Astrocyte (in vitro differentiated cells and primary cell): ENCODE results near the gene RAB11B. TPM values are rescaled to one million over a fixed set of nuclear protein-coding genes. Genes with fewer than 3 reads are reported as not detected.
"Not testable (repeated sequence)": the region's sequence is repeated elsewhere in the genome, so short reads cannot be mapped to it uniquely, and the experiment has no call there.

Experiments
- DNase-seq: peaks from one replicate; pipeline ENCODE4 v3.0.0-alpha.2; 2010; ENCODE audit warnings: low read depth
- FAIRE-seq: peaks from 2 replicates; lab custom pipeline; 2011; peaks lifted over from hg19 to GRCh38; lab: Jason Lieb, UNC
- H2AFZ ChIP-seq: 2 replicates; pipeline ENCODE4 v1.6.0; 2012; ENCODE audit warnings: low read depth, low read length, inconsistent platforms
- H3K27ac ChIP-seq: 2 replicates; pipeline ENCODE4 v1.5.1; 2011; ENCODE audit warnings: low read depth, low read length, inconsistent platforms
- H3K27me3 ChIP-seq: 2 replicates; pipeline ENCODE4 v1.6.0; 2011; ENCODE audit warnings: low read length, inconsistent platforms; ENCODE audit not compliant: insufficient read depth
- H3K36me3 ChIP-seq: 2 replicates; pipeline ENCODE4 v1.5.1; 2011; ENCODE audit warnings: low read length, inconsistent platforms; ENCODE audit not compliant: insufficient read depth
- H3K4me1 ChIP-seq: 2 replicates; pipeline ENCODE4 v1.5.1; 2011; ENCODE audit warnings: low read length, inconsistent platforms; ENCODE audit not compliant: insufficient read depth
- H3K4me2 ChIP-seq: 2 replicates; pipeline ENCODE4 v1.6.0; 2012; ENCODE audit warnings: low read length, inconsistent platforms
- H3K4me3 ChIP-seq: 2 replicates; pipeline ENCODE4 v1.5.1; 2011; ENCODE audit warnings: low read depth, mild to moderate bottlenecking, low read length, inconsistent platforms; ENCODE audit not compliant: insufficient read depth
- H3K79me2 ChIP-seq: 2 replicates; pipeline ENCODE4 v1.6.0; 2012; ENCODE audit warnings: mild to moderate bottlenecking, low read length, inconsistent platforms; ENCODE audit not compliant: insufficient read depth
- H3K9ac ChIP-seq: 2 replicates; pipeline ENCODE4 v1.6.0; 2012; ENCODE audit warnings: mild to moderate bottlenecking, low read length, inconsistent platforms
- H3K9me3 ChIP-seq: 2 replicates; pipeline ENCODE4 v1.5.1; 2012; ENCODE audit warnings: low read depth, mild to moderate bottlenecking, low read length, inconsistent platforms; ENCODE audit not compliant: insufficient read depth
- H4K20me1 ChIP-seq: 2 replicates; pipeline ENCODE4 v1.6.0; 2012; ENCODE audit warnings: low read length, inconsistent platforms; ENCODE audit not compliant: insufficient read depth
- H3K27ac Mint-ChIP-seq: one replicate; pipeline ENCODE4 v1.8.0; 2021; ENCODE audit warnings: mild to moderate bottlenecking, mixed read lengths; ENCODE audit not compliant: unreplicated experiment
- H3K27me3 Mint-ChIP-seq: one replicate; pipeline ENCODE4 v1.8.0; 2021; ENCODE audit warnings: low read depth, mixed read lengths; ENCODE audit not compliant: unreplicated experiment
- H3K36me3 Mint-ChIP-seq: one replicate; pipeline ENCODE4 v1.8.0; 2021; ENCODE audit warnings: low read depth, mixed read lengths; ENCODE audit not compliant: unreplicated experiment
- H3K4me1 Mint-ChIP-seq: one replicate; pipeline ENCODE4 v1.8.0; 2021; ENCODE audit warnings: low read depth, mixed read lengths; ENCODE audit not compliant: unreplicated experiment
- H3K4me3 Mint-ChIP-seq: one replicate; pipeline ENCODE4 v1.8.0; 2021; ENCODE audit warnings: mild to moderate bottlenecking, moderate library complexity, mixed read lengths; ENCODE audit not compliant: unreplicated experiment
- H3K9me3 Mint-ChIP-seq: one replicate; pipeline ENCODE4 v1.8.0; 2021; ENCODE audit warnings: mild to moderate bottlenecking, mixed read lengths; ENCODE audit not compliant: unreplicated experiment
- EZH2 ChIP-seq: IDR thresholded peaks from 2 replicates; pipeline ENCODE4 v1.6.1; 2012; ENCODE audit warnings: mild to moderate bottlenecking, low read length, inconsistent platforms; ENCODE audit not compliant: insufficient read depth
- total RNA-seq: library from RNA; stranded (reverse); gene quantifications from 2 replicates; pipeline ENCODE4 v1.2.1, GENCODE V29; 2021
- TF ChIP-seq, protein P1 (sequence below): IDR thresholded peaks from 2 replicates; pipeline ENCODE4 v1.5.1; 2011; ENCODE audit warnings: low read depth, mild to moderate bottlenecking, inconsistent platforms, low read length, moderate library complexity; ENCODE audit not compliant: insufficient read depth

The RAB11B gene
- total RNA-seq, 1 donor from 2014 or later = 85.2 TPM

DNA sequence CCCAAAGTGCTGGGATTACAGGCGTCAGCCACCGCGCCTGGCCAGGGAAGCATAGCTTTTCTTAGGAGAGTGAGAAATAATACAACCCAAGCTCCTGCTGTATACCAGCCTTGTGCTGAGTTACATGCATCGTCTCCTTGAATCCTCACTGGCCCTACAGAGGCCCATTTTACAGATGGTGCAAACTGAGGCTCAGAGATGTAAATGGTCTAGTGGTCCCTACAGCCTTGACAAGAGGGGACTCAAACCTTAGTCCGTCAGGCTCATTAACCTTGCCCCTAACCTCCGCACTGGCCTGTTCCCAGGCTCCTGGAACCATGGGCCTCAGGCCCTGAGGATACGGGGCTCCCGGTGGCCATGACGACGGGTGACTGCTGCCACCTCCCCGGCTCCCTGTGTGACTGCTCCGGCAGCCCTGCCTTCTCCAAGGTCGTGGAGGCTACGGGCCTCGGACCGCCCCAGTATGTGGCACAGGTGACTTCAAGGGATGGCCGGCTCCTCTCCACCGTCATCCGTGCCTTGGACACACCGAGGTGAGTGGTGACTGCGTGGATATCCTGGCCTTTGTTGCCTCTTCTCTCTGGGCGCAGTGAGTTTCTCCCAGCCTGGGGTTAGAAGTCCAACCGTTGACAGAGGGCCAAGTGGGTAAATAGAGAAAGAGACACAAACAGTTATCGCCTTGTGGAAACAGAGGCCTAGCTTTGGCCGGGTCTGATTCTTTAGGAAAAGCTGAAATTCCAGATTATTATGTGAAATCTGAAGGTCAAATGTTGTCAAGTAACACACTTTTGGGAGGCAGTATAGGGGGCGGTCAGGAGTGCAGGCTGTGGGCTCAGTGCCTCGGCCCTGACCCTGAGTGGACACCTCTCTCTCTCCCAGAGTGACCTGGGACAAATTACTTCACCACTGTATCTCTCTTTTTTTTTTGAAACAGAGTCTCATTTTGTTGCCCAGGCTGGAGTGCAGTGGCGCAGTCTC, 31.6 kb downstream of the RAB11B start:
- Histone ChIP-seq H3K4me1 (peaks cover 12% of the 10 kb centered on the region), H3K36me3 (no peaks in the 10 kb centered on the region), H4K20me1 (no peaks in the 10 kb centered on the region), H3K27me3 (no peaks in the 10 kb centered on the region), H3K9ac (no peak overlapping the region), H3K4me2 (no peak overlapping the region), H3K4me3 (no peak overlapping the region), H3K79me2 (no peaks in the 10 kb centered on the region), H3K27ac (no peak overlapping the region), H3K9me3 (no peaks in the 10 kb centered on the region), H2AFZ (no peak overlapping the region)
- peaks cover 4% of the 10 kb centered on the region for H3K36me3 Mint-ChIP-seq
- TF ChIP-seq EZH2 = no peak
- TF ChIP-seq, protein P1, sequence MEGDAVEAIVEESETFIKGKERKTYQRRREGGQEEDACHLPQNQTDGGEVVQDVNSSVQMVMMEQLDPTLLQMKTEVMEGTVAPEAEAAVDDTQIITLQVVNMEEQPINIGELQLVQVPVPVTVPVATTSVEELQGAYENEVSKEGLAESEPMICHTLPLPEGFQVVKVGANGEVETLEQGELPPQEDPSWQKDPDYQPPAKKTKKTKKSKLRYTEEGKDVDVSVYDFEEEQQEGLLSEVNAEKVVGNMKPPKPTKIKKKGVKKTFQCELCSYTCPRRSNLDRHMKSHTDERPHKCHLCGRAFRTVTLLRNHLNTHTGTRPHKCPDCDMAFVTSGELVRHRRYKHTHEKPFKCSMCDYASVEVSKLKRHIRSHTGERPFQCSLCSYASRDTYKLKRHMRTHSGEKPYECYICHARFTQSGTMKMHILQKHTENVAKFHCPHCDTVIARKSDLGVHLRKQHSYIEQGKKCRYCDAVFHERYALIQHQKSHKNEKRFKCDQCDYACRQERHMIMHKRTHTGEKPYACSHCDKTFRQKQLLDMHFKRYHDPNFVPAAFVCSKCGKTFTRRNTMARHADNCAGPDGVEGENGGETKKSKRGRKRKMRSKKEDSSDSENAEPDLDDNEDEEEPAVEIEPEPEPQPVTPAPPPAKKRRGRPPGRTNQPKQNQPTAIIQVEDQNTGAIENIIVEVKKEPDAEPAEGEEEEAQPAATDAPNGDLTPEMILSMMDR = no peak
- DNase-seq = no peak
- H3K4me3 Mint-ChIP-seq = no peak overlapping the region
- H3K27me3 Mint-ChIP-seq = no peaks in the 10 kb centered on the region
- H3K27ac Mint-ChIP-seq = no peak overlapping the region
- no peak for FAIRE-seq
- peaks cover 21% of the 10 kb centered on the region for H3K4me1 Mint-ChIP-seq
- no peaks in the 10 kb centered on the region for H3K9me3 Mint-ChIP-seq

DNA sequence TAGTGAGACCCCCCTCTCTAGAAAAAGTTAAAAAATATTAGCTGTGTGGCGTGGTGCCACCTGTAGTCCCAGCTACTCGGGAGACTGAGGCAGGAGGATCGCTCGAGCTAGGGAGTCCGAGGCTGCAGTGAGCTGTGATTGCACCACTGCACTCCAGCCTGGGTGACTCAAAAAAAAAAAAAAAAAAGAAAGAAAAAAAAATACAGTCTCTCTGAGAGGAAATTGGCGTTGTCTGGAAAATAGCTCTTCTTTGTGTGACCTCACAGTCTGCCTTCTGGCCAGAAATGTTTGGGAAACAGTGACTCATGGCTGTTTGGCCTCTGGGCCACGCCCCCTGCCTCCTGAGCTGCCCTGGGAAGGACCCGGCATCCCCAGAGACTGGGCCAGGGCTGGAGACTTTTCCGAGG, 33.7 kb downstream of the RAB11B start:
- Mint-ChIP-seq H3K27ac (peak overlapping the region; percentile 87), H3K9me3 (no peaks in the 10 kb centered on the region), H3K4me3 (no peak overlapping the region), H3K36me3 (peaks cover 6% of the 10 kb centered on the region), H3K27me3 (no peaks in the 10 kb centered on the region), H3K4me1 (peaks cover 16% of the 10 kb centered on the region)
- Histone ChIP-seq H2AFZ (peak overlapping the region; percentile 19), H3K79me2 (no peaks in the 10 kb centered on the region), H3K4me1 (peaks cover 12% of the 10 kb centered on the region), H3K4me3 (no peak overlapping the region), H3K9me3 (no peaks in the 10 kb centered on the region), H3K27ac (no peak overlapping the region), H3K9ac (peak overlapping the region; percentile 45), H4K20me1 (no peaks in the 10 kb centered on the region), H3K36me3 (no peaks in the 10 kb centered on the region), H3K4me2 (peak overlapping the region; percentile 62), H3K27me3 (no peaks in the 10 kb centered on the region)
- FAIRE-seq (peak; percentile 90), DNase-seq (peak; percentile 95)
- TF ChIP-seq, protein P1 = no peak
- no peak for TF ChIP-seq EZH2

DNA sequence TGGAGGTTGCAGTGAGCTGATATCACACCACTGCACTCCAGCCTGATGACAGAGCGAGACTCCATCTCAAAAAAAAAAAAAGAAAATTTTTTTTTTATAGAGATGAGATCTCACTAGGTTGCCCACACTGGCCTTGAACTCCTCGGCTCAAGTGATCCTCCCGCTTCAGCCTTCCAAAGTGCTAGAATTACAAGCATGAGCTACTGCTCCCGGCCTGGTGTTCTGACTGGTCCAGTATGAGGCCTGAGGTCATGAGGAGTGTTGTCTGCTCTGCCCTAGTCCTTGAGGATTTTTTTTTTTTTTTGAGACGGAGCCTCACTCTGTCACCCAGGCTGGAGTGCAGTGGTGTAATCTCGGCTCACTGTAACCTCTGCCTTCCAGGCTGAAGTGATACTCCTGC, 35.2 kb downstream of the RAB11B start:
- H3K79me2 ChIP-seq, H3K4me2 ChIP-seq, DNase-seq, H3K9me3 Mint-ChIP-seq, H3K27me3 Mint-ChIP-seq, H3K4me3 Mint-ChIP-seq, H2AFZ ChIP-seq, H3K27ac Mint-ChIP-seq, H3K36me3 ChIP-seq, H3K36me3 Mint-ChIP-seq, H3K9me3 ChIP-seq, H3K27ac ChIP-seq, H3K4me3 ChIP-seq, H4K20me1 ChIP-seq, H3K27me3 ChIP-seq, H3K9ac ChIP-seq, FAIRE-seq: not testable (repeated sequence)
- H3K4me1 ChIP-seq = peaks cover 12% of the 10 kb centered on the region
- H3K4me1 Mint-ChIP-seq = peaks cover 16% of the 10 kb centered on the region
